Endodermal cell (in vitro differentiated cells): Measurements from ENCODE around the gene IRX5. TPM values are rescaled to one million over a fixed set of nuclear protein-coding genes. Genes with fewer than 3 reads are reported as not detected.

Experiments
- DNase-seq: peaks from one replicate; pipeline ENCODE4 v3.0.0-alpha.2; 2017
- H3K27ac ChIP-seq: 2 replicates; pipeline ENCODE4 v1.5.1; 2013; ENCODE audit warnings: mild to moderate bottlenecking, low read depth, low read length, moderate library complexity
- H3K27me3 ChIP-seq: 2 replicates; pipeline ENCODE4 v1.6.1; 2013; ENCODE audit warnings: mild to moderate bottlenecking, low read length, moderate library complexity; ENCODE audit not compliant: insufficient read depth, control insufficient read depth, poor library complexity, severe bottlenecking
- H3K36me3 ChIP-seq: 2 replicates; pipeline ENCODE4 v1.7.0; 2013; ENCODE audit warnings: mild to moderate bottlenecking, low read length, moderate library complexity; ENCODE audit not compliant: control insufficient read depth, insufficient read depth
- H3K4me1 ChIP-seq: one replicate; pipeline ENCODE4 v1.7.0; 2013; ENCODE audit warnings: low read length; ENCODE audit not compliant: control insufficient read depth, insufficient read depth
- H3K4me3 ChIP-seq: 2 replicates; pipeline ENCODE4 v1.5.1; 2013; ENCODE audit warnings: mild to moderate bottlenecking, low read length, moderate library complexity
- H3K9ac ChIP-seq: 2 replicates; pipeline ENCODE4 v1.6.1; 2013; ENCODE audit warnings: mild to moderate bottlenecking, low read length, moderate library complexity; ENCODE audit not compliant: poor library complexity, severe bottlenecking; ENCODE audit errors: extremely low read depth
- H3K9me3 ChIP-seq: 2 replicates; pipeline ENCODE4 v1.6.1; 2013; ENCODE audit warnings: mild to moderate bottlenecking, low read length, moderate library complexity; ENCODE audit not compliant: control insufficient read depth
- H3K27ac Mint-ChIP-seq: 2 replicates; pipeline ENCODE4 v1.8.0; 2020; ENCODE audit warnings: mixed read lengths
- H3K27me3 Mint-ChIP-seq: 2 replicates; pipeline ENCODE4 v1.8.0; 2021; ENCODE audit warnings: mild to moderate bottlenecking, mixed read lengths; ENCODE audit not compliant: insufficient read depth
- H3K36me3 Mint-ChIP-seq: 2 replicates; pipeline ENCODE4 v1.8.0; 2020; ENCODE audit warnings: low read depth, mixed read lengths
- H3K4me1 Mint-ChIP-seq: 2 replicates; pipeline ENCODE4 v1.8.0; 2020; ENCODE audit warnings: mixed read lengths
- H3K4me3 Mint-ChIP-seq: 2 replicates; pipeline ENCODE4 v1.8.0; 2020; ENCODE audit warnings: mild to moderate bottlenecking, moderate library complexity, mixed read lengths
- H3K9me3 Mint-ChIP-seq: 2 replicates; pipeline ENCODE4 v1.8.0; 2020; ENCODE audit warnings: mild to moderate bottlenecking, mixed read lengths
- CTCF ChIP-seq: fragments of 200-600 bp; sonication (generic); conservative IDR thresholded peaks from 2 replicates; pipeline ENCODE4 v1.5.0; 2021; ENCODE audit warnings: antibody characterized with exemption, mild to moderate bottlenecking
- WGBS, 2 experiments: methylation state at CpG; one replicate each; pipeline versions ENCODE4 v1.1.5 to v1.1.7; 2013; ENCODE audit warnings: missing lambda C conversion rate in 2 of 2, mixed read lengths in 1 of 2; ENCODE audit not compliant: insufficient coverage in 1 of 2, insufficient read length in 1 of 2; 5-methylcytosine and 5-hydroxymethylcytosine counted together
- total RNA-seq, 2 donors: library from RNA; stranded (reverse); fragmentation: NEBNext Ultra II Directional in 1 of 2; extraction: Animal tissue kit (Norgen Biotek cat#: 25700) in 1 of 2; gene quantifications; 2 replicates in 1 of 2; 3 replicates in 1 of 2; pipeline ENCODE4 v1.2.1, GENCODE V29; 2021

The IRX5 gene
- total RNA-seq, 2 donors from 2014 or later = 1.6 to 2.6 TPM

GRCh38 chr16:54892981-54893380 lies 37.7 kb upstream of the IRX5 start:
- H3K9me3 Mint-ChIP-seq = peaks cover 3% of the 10 kb centered on the region
- no peak overlapping the region for H3K27ac ChIP-seq
- no peaks in the 10 kb centered on the region for H3K27me3 ChIP-seq
- no peak overlapping the region for H3K27ac Mint-ChIP-seq
- H3K36me3 Mint-ChIP-seq = no peaks in the 10 kb centered on the region
- H3K9ac ChIP-seq = no peak overlapping the region
- no peak overlapping the region for H3K4me3 Mint-ChIP-seq
- no peaks in the 10 kb centered on the region for H3K9me3 ChIP-seq
- no peak overlapping the region for H3K4me3 ChIP-seq
- WGBS, 2 experiments = 88 to 89% methylated on average over 3 to 6 of the region's 6 CpGs
- DNase-seq = no peak
- no peak for TF ChIP-seq CTCF
- H3K4me1 Mint-ChIP-seq = no peaks in the 10 kb centered on the region
- H3K36me3 ChIP-seq = no peaks in the 10 kb centered on the region
- H3K4me1 ChIP-seq = no peaks in the 10 kb centered on the region
- no peaks in the 10 kb centered on the region for H3K27me3 Mint-ChIP-seq

- Mint-ChIP-seq H3K9me3 (peaks cover 1% of the 10 kb centered on the region), H3K4me1 (no peaks in the 10 kb centered on the region), H3K27ac (no peak overlapping the region), H3K4me3 (no peak overlapping the region), H3K27me3 (no peaks in the 10 kb centered on the region), H3K36me3 (no peaks in the 10 kb centered on the region)
- Histone ChIP-seq H3K4me1 (no peaks in the 10 kb centered on the region), H3K27ac (no peak overlapping the region), H3K27me3 (no peaks in the 10 kb centered on the region), H3K4me3 (no peak overlapping the region), H3K9me3 (no peaks in the 10 kb centered on the region), H3K36me3 (no peaks in the 10 kb centered on the region), H3K9ac (no peak overlapping the region)
- TF ChIP-seq CTCF = no peak
- DNase-seq = no peak
- 96 to 100% methylated on average over 3 of the region's 3 CpGs for WGBS, 2 experiments
Observed at GRCh38 chr16:54897930-54898329, 32.7 kb upstream of the IRX5 start.

- Mint-ChIP-seq H3K4me3 (no peak overlapping the region), H3K9me3 (no peaks in the 10 kb centered on the region), H3K27me3 (no peaks in the 10 kb centered on the region), H3K36me3 (no peaks in the 10 kb centered on the region), H3K27ac (no peak overlapping the region), H3K4me1 (no peaks in the 10 kb centered on the region)
- Histone ChIP-seq H3K27me3 (no peaks in the 10 kb centered on the region), H3K9ac (no peak overlapping the region), H3K36me3 (no peaks in the 10 kb centered on the region), H3K27ac (no peak overlapping the region), H3K9me3 (no peaks in the 10 kb centered on the region), H3K4me3 (no peak overlapping the region), H3K4me1 (no peaks in the 10 kb centered on the region)
- TF ChIP-seq CTCF = no peak
- WGBS, 2 experiments = 93 to 100% methylated on average over 3 to 7 of the region's 7 CpGs
- DNase-seq = no peak
Observed at GRCh38 chr16:54901606-54902005, 29.1 kb upstream of the IRX5 start.
